DOHH2 (cell line): ENCODE data around the gene TDRD10.

Source experiments
- CTCF ChIP-seq: fragments of 200-600 bp; sonication (generic); IDR thresholded peaks from one replicate; pipeline ENCODE4 v1.5.1; 2014; ENCODE audit warnings: antibody characterized with exemption, mild to moderate bottlenecking, low read depth, low read length; ENCODE audit not compliant: poor library complexity, severe bottlenecking
- EZH2phosphoT487 ChIP-seq: fragments of 200-600 bp; sonication (generic); IDR thresholded peaks from 2 replicates; pipeline ENCODE4 v1.6.1; 2017; ENCODE audit warnings: borderline replicate concordance, mild to moderate bottlenecking, antibody characterized with exemption, low read length, moderate library complexity, mixed read lengths

- TF ChIP-seq CTCF (no peak), EZH2phosphoT487 (no peak)
Observed at GRCh38 chr1:154594811-154595210, 92.8 kb downstream of the TDRD10 start.
